ENCODE data around the gene MZT2B.
"Not testable (repeated sequence)": the region's sequence is repeated elsewhere in the genome, so short reads cannot be mapped to it uniquely, and the experiment has no call there.

MZT2B gene, protein sequence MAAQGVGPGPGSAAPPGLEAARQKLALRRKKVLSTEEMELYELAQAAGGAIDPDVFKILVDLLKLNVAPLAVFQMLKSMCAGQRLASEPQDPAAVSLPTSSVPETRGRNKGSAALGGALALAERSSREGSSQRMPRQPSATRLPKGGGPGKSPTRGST

DNA sequence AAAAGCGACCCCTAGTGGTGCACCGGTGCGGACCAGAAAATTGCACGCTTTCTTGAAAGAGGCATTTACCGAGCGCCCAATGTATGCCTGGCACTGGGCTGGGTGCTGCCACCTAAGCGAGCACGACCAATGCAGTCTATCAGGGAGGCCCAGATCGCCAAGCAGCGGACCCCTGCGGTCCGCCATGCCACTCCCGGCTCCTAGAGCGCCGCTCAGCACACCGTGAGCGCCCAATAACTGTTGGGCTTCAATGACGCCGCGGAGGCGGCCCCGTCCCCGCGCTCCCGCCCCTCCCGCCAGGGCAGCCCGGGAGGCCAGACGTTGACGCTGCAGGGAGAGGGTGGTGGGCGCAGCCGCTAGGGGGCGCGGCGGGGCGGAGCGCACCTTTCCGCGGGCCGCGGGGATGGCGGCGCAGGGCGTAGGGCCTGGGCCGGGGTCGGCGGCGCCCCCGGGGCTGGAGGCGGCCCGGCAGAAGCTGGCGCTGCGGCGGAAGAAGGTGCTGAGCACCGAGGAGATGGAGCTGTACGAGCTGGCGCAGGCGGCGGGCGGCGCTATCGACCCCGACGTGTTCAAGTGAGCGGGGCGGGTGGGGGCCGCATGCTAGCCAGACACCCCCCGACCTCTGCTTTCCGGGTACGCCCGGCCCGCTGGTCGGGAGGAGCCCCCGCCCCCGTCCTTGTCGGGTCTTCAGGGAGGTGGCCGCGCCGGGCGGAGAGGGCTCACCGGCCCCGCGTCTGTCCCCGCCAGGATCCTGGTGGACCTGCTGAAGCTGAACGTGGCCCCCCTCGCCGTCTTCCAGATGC lies at the start of gene MZT2B:
Gene MZT2B (plus strand): TSS at position 383 of the 803 bp plus-strand sequence. CDS start 21 bp downstream, at position 404.
- DNase-seq (ENCODE audit: low spot score): peak; percentile 93

DNA sequence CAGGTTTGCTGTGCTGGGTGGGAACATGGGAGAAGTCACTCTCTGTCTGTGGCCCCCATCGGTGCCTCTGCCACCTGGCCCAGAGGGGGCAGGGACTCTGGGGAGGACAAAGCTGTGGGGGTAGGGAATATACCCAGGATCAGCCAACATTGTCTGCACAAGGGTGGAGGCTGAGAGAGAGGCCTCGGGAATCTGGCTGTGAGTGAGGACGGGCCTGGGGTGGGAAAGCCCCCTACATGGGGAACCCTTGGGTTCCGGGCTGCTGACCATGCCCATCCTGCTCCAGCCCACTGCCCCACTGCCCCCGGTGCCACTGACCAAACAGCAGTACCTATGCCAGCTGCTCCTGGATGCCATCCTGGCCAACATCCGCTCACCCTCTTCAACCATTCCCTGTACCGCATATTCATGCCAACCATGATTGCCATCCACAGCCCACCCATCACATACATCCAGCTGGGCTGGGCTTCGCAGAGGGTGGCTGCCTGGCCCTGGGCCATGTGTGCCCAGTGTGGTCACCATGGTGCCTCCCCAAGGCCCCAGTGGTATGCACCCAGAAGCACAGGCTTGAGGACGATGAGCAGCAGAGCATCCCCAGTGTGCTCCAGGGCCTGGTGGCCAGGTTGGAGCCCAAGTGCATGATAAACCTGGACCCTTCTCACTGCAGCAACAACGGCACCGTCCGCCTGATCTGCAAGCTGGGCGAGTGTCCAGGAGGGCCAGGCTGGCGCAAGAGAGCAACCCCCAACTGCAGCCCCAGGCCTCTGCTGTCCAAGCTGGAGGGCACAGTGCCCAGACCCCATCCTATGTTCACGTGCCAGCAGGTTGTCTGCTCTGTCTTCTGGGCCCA lies 46.1 kb upstream of the MZT2B start:
- DNase-seq (ENCODE audit: low spot score): no peak

DNA sequence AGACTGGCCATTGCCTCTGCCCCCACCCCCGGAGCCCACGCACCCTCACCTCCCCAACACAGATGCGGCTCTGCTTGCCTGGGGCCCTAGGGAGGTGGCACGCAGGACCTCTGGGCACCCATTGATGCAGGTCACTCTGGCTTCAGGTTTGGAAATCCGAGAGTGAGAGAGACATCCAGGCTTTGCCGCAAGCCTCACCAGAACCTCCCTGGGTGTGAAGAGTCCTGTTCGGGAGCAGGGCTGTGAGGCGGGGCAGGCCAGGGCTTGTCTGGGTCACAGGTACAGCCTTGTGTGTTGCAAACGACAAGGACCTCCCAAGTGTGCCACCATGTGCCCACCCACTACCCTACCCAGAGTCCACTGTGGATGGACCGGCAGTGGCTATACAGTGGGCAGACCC lies 45.5 kb upstream of the MZT2B start:
- DNase-seq (ENCODE audit: low spot score): not testable (repeated sequence)

DNA sequence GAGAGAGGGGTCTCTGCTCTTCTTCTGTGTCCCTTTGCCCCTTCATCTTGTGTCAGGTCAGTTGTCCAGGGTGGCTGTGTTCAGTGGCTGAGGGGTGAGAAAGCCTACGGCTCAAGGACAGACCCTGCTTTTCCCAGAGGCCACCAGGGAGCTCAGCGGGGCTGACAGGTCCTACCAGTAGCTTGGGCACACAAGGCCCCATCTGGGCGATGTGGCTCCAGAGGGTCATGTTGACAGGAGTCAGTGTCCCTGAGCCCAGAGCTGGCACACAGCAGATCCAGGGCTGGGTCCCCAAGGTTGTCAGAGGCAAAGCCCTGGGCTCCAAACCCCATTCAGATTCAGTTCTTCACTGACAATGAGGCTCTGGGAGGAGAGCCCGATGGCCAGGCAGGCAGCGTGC lies 44.9 kb upstream of the MZT2B start:
- DNase-seq (ENCODE audit: low spot score): not testable (repeated sequence)

DNA sequence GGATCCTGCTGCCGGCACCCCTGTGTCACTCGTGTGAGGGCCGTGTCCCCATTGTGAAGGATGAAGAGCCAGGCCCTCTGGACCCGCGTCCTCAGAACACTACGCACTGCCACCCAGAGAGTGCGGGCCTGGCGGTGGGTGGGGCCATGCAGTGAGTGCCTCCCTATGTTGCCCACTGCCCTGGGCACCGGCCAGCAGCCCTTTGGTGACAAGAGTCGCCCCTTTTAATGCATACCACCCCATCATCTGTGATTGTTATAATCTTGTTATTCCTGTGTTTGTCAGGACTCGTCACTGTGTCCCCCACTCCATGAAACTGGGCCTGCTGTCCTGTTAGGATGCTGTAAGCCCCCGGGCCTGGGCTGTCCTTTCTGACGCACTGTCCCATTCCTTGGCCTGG lies 43.7 kb upstream of the MZT2B start:
- DNase-seq (ENCODE audit: low spot score): not testable (repeated sequence)

DNA sequence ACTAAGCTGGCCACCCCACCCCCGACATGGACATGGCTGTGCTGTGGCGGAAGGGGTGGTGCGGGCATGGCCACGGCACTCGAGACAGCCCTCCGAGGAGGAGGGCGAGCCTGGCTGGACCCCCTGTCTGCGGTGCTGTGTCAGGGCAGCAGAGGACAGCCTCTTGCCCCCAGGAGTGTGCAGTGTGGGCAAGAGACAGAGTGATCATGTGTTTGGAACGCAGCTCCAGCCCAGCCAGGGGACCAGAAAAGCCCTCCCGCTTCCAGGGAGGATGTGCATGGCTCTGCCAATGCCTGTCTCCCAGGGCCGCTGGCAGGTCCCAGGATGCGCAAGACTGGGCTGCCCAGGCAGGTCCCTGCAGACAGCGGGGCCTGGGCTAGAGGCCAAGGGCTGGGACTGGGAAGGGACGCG lies 43.2 kb upstream of the MZT2B start:
- not testable (repeated sequence) for DNase-seq (ENCODE audit: low spot score)

DNA sequence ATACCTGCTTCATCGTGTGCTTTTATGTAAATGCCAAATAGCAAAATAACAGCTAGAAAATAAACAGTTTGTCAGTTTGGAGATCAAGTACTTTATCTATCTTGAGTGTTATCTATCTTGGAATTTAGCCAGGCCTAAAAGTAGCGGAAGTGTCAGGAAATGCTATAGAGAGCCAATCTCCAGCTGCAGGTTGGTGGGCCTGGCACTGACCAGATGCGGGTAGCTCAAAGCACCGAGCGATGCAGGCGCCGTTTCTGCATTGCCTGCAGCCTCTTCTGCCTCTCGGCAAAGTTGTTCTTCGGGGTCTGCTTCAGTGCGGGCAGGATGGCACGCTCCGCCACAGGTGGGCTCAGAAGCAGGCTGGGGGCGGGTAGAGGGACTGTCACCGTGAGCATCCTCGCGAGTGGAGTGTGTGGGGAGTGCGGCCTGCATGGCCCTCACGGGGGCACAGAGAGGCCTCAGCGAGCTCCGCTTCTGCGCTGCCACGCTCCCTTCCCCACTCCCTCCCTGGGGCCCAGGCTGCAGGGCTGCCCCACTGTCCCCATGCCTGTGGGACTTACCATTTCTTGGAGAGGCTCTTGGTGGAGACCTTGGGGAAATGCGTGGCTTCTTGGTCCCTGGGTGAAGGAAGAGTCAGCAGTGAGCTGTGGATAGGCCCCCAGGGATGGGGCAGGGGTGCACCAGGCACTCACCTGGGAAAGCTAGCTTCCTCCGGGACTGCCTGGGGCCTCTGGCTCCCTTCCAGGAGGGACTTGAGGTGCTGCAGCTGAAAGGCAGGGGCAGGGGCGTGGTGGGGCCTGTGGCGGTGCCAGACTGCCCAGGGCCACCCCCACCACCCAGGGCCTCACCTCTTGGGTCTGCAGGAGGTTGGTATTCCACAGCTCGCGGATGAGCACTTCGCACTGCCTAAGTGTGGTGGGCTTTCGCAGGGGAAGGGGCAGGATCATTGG lies 42.5 kb upstream of the MZT2B start:
- DNase-seq (ENCODE audit: low spot score): not testable (repeated sequence)

DNA sequence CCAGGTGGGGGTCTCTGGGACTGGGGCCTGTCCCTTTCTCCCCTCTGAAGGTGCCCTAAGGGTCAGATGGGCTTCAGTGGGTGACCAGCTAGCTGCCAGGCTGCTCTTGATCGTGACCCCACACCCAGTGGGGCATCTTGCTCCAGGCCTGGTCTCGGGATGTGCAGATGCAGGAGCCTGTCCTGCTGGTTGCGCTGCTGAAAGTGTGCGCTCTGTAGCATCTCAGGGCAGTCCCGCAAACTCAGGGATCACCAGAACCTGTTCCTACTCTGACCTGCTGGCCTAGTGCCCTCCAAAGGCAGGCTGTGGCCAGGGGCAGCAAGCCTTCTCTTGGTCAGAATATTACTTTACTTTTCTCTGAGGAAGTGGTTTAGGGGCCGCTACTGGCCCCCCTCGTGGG lies 41.5 kb upstream of the MZT2B start:
- not testable (repeated sequence) for DNase-seq (ENCODE audit: low spot score)

DNA sequence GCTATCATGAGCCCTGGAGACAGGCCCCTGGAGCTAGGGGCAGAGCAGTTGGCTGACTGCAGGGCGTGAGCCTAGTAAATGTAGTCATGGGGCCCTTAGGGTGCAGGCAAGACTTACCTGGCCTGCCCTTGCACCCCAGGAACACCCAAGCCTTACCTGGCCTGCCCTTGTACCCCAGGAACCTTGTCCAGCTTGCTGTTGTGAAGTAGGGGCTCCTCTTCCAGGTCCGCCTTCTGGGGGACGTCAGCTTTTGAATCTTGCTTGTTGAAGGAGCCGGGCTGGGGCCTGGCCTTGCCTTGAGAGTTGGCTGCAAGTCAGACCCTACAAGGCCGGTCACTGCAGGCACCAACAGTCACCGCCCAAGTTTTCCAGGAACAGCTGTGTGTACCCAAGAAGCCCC lies 41.1 kb upstream of the MZT2B start:
- DNase-seq (ENCODE audit: low spot score): not testable (repeated sequence)

DNA sequence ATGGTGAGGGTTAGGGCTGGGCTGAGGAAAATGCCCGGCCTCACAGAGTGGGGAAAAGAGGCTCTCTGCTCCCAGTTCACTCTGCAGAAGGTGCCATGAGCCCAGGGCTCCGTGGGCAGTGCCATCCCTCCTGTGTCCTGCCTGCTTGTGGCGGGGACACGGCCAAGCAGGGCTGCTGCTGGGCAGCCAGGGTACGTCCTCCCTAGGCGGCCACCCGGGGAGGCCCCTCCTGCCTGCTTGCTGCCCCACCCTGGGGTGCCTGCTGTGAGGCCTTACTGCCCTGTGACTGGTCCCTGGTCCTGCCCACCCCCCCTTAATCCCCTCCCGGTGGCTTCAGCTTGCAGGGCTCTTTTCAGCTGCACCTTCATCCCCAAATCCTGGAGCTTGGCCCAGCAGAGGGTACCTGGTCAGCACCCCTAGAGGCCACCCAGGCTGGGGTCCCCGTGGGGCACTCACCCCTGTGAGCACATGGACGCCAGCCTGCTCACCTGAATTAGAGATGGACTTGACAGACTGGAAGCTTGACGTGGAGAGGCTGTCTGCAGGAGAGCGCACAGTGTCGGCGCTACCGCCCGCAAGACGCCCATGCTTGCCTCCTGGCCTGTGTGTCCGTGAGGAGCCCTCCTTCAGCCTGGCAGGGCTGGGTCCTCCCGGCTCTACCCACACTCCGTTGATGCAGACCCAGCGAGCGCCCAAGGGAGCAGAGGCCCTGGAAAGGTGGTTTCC lies 40.3 kb upstream of the MZT2B start:
- not testable (repeated sequence) for DNase-seq (ENCODE audit: low spot score)

DNA sequence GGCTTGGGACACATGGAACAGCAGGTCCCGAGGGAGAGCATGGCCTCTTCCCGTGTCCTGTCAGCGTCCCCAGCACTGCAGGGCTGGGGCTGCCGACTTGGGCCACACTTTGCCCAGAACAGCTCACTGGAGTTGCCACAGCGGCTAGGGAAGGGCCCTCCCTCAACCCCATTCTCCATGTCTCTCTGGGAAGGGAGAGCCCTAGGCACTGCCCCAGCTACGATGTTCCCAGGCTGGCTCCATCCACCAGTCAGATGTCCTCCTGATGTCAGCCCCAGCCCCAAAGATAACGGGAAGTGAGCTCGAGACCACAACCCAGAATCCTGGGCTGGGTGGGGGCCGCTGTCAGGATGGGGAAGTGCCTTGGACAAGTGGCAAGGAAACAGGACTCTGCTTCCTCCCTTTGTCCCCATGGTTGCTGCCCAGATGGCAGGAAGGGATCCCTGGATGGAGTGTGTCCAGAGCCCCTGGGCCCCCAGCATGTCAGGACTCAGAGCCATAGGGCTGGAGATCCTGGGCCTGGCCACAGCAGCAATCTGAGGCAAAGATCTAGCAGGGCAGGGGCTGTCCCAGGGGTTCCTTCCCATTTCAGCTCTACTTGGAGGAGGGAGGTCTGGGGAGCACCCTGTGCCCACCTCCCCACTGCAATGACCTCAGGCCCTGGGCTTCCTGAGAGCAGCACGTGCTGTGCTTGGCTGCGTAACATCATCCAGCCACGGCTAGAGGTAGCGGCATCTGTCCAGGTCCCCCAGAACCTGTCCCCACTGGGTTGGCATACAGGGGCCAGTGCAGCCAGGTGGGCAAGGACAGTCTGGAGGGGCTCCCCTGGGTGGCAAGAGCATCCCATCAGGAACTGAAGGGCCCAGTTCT lies 39.4 kb upstream of the MZT2B start:
- DNase-seq (ENCODE audit: low spot score): not testable (repeated sequence)

DNA sequence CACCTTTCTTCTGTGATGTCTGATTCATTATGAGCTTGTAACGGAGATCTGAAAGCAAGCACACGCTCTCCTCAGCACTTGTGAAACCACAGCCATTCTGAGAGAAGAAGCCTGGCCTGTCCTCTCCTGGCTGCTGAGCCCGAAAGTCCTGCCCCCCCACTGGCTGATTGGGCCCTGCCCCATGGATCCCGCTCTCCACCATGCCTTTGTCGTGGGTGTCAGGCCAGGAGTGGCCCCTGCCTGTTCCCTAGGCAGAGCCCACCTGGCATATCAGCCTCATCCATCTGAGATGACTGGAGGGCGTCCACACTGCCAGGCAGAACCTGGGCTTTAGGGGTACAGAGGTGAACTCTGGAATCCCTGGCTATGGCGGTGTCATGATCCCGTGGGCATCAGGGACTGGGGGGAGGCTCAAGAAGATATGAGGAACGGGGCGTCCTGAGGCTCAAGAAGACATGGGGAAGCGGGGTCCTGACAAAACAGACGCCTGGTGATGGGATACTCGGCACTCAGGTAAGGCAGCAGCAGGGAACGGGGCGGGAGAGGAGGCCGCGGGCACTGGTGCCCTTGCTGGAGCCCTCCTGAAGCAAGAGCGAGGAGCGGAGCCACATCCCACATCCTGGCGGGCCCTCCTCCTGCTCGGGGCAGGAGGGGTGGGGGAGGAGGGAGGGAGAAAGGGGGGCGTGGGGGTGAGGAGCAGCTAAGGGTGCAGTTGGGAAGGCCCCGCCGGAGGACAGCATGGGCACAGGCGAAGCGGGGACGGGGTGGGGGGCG lies 38.6 kb upstream of the MZT2B start:
- DNase-seq (ENCODE audit: low spot score): not testable (repeated sequence)

DNA sequence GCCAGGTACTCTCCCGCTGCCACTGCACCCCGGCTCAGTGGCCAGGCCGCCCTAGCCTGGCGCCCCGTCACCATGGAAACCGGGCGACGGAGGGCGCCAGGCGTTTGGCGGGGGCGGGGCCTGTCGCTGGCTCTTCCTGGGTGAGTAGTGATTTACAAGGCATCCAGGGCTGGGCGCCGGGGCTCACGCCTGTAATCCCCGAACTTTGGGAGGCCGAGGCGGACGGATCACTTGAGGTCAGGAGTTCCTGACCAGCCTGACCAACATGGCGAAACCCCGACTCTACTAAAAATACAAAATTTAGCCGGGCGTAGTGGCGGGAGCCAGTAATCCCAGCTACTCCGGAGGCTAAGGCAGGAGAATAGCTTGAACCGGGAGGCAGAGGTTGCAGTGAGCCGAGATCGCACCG lies 37.1 kb upstream of the MZT2B start, which contains the start of gene CCDC74B:
Gene CCDC74B (minus strand): TSS at position 107 of the 409 bp plus-strand sequence. CDS start 116 bp downstream, outside the sequence.
- not testable (repeated sequence) for DNase-seq (ENCODE audit: low spot score)

DNA sequence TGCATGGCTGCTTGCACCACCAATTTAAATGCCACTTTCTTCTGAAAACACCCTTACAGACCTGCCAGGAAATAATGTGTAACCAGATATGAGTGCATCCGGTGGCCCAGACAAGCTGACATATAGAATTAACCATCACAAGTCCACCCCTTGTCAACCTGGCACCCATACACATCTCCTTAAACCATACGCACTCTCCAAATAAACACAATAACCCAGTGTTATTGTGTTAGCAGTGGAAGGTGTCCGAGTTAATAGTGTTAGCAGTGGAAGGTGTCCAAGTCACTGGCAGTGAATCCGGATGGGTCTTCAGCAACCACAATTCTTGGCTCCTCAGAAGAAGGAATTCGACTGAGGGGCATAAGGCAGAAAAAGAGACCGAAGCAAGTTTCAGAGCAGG lies 33.5 kb upstream of the MZT2B start:
- not testable (repeated sequence) for DNase-seq (ENCODE audit: low spot score)

DNA sequence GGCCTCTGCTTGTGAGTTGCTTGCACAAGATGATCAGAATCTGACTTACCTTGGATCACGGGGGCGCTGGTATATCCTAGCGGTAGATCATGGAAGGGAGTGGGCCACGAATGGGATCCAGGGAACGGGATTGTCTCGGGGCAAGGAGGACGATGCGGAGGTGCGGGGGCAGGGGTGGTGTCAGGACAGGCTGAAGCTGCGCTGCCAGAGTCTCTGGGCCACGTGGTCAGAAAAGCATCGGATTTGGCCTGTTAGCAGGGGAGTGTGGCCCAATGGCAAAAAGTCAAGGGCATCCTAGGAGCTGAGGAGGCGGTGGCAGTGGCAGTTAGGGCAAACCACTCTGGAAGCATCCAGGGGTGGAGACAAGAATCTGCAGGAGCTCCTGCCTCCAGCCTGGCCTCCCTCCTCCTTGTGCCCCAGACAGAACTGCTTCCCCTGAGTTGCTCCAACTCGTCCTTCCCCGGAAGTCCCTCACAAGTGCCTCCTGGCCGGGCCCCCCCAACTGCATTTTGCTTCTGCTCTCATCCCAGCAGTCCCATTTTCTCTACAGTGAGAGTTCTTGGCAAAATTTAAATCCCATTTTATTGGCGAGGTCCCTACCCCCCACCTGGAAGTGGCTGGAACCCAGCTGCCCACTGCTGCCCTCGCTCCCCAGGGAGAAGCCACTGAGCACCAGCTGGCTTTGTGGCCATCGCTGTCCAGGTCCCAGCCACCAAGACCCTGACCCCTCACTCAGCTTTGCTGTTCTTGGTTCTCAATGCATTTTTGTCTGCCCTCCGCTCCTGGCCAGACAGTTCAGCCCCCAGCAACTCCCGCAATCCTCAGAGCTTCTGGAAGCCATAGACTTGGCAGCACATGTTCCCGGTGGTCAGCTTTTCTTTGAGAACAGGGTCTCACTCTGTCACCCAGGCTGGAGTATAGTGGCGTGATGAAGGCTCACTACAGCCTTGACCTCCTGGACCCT lies 31.6 kb upstream of the MZT2B start:
- DNase-seq (ENCODE audit: low spot score): no peak

DNA sequence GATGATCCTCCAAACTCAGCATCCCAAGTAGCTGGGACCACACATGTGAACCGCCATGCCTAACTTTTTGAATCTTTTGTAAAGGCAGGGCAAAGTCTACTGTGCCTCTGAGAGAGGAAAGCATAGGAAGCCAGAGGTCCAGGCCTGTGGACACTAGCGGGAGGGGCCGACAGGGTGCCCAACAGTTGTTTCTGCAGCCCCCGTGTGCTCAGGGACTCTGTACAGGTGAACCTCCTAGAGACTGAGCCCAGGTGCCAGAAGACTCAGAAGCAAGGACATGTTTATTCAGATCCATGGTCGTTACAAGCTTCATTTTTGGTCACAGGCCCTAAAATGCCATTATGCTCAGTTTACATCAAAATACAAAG lies 30.9 kb upstream of the MZT2B start:
- DNase-seq (ENCODE audit: low spot score): not testable (repeated sequence)

DNA sequence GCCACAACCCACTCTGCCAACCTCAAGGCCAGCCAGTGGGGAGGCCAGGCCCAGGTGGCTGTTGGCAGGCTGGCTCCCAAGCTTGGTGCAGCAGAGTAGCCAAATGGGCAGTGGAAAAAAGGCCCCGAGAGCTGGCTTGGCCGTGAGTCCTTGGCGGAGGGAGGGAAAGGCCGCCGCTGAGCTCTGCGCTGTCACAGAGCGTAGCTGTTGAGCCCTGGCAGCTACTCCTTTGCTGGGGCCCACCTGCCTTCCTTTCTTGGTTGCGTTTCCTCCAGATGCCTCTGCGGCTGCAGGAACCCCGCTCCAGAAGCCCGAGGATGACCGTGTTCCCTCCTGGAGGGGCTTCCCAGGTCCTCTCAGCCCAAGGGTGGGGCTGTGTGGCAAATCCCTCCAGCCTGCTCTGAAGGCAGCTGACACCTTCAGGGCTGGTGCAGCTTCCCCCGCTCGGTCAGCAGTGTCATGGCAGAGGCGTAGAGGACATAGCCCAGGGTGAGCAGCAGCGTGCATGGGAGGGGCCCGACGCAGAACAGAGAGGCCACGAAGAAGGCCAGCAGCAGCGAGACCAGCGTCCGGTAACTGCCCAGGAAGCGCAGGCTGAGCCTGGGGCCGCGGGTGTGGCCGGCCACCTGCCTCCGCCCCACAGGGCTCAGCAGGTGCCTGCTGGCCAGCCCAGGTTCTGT lies 29.8 kb upstream of the MZT2B start:
- not testable (repeated sequence) for DNase-seq (ENCODE audit: low spot score)

Measured in HuH-7 (cell line).